COLO668 (cell line): ENCODE data around the gene KCNJ11.

Experiments used
- DNase-seq: peaks from one replicate; lab custom pipeline; 2025; ENCODE audit not compliant: unreplicated experiment; lab: John Stamatoyannopoulos, UW

Gene KCNJ11

GRCh38 chr11:17410606-17411379, 22.3 kb upstream of the KCNJ11 start:
- no peak for DNase-seq

GRCh38 chr11:17408641-17409040, 20.2 kb upstream of the KCNJ11 start:
- peak; percentile 15 for DNase-seq

- DNase-seq = no peak
Observed at GRCh38 chr11:17408026-17408425, 19.6 kb upstream of the KCNJ11 start.

GRCh38 chr11:17407575-17407974, 19.1 kb upstream of the KCNJ11 start:
- no peak for DNase-seq

GRCh38 chr11:17406818-17407149, 18.3 kb upstream of the KCNJ11 start:
- DNase-seq = no peak

GRCh38 chr11:17406082-17406817, 17.8 kb upstream of the KCNJ11 start:
- no peak for DNase-seq

- DNase-seq = peak; percentile 74
Observed at GRCh38 chr11:17405232-17406005, 17.0 kb upstream of the KCNJ11 start.

GRCh38 chr11:17403980-17404759, 15.7 kb upstream of the KCNJ11 start:
- DNase-seq = no peak

- no peak for DNase-seq
Observed at GRCh38 chr11:17402486-17402885, 14.0 kb upstream of the KCNJ11 start.

- DNase-seq = no peak
Observed at GRCh38 chr11:17401841-17402240, 13.4 kb upstream of the KCNJ11 start.

- no peak for DNase-seq
Observed at GRCh38 chr11:17401316-17401715, 12.9 kb upstream of the KCNJ11 start.

GRCh38 chr11:17400048-17400775, 11.8 kb upstream of the KCNJ11 start:
- no peak for DNase-seq

- DNase-seq = no peak
Observed at GRCh38 chr11:17399236-17399635, 10.8 kb upstream of the KCNJ11 start.

GRCh38 chr11:17397311-17398002, 9.0 kb upstream of the KCNJ11 start:
- DNase-seq = no peak

GRCh38 chr11:17396598-17397310, 8.3 kb upstream of the KCNJ11 start:
- no peak for DNase-seq

GRCh38 chr11:17395978-17396377, 7.5 kb upstream of the KCNJ11 start:
- DNase-seq = no peak

- DNase-seq = no peak
Observed at GRCh38 chr11:17395554-17395961, 7.1 kb upstream of the KCNJ11 start.

GRCh38 chr11:17394743-17395390, 6.4 kb upstream of the KCNJ11 start:
- no peak for DNase-seq

GRCh38 chr11:17393472-17393871, 5.0 kb upstream of the KCNJ11 start:
- no peak for DNase-seq
